ENCODE data around the gene ATP2B3. TPM values are rescaled to one million over a fixed set of nuclear protein-coding genes. Genes with fewer than 3 reads are reported as not detected.

ATP2B3 gene
- total RNA-seq, 2 donors from 2014 or later = not detected

- DNase-seq (peak in 1 of 4 donors; percentile 3), ATAC-seq (no peak)
- WGBS, 2 donors = 72% methylated on average over 5 of the region's 9 CpGs; no CpG with 5 or more reads in 1 of the 2 donors
- intact Hi-C loops (cut with DNase I) = loop anchor here (10.0 kb wide), 1 partner anchor 95 kb away; no protein-coding TSS in a partner anchor
- Histone ChIP-seq H3K9me3 (no peaks in the 10 kb centered on the region), H3K27ac (no peak overlapping the region), H3K27me3 (no peaks in the 10 kb centered on the region), H3K4me1 (no peaks in the 10 kb centered on the region), H3K4me3 (no peak overlapping the region), H3K36me3 (replicated peaks in 1 of 2; ENCODE audit: insufficient read depth in 1 of 2, low read depth in 2 of 2) (no peaks in the 10 kb centered on the region)
- no peak for TF ChIP-seq CTCF (IDR thresholded peaks at IDR 0.05)
Observed at GRCh38 chrX:153560000-153560399, 42.6 kb downstream of the ATP2B3 start.

GRCh38 chrX:153560466-153560865 is 43.0 kb downstream of the ATP2B3 start:
- Histone ChIP-seq H3K9me3 (no peaks in the 10 kb centered on the region), H3K36me3 (replicated peaks in 1 of 2; ENCODE audit: insufficient read depth in 1 of 2, low read depth in 2 of 2) (no peaks in the 10 kb centered on the region), H3K27me3 (no peaks in the 10 kb centered on the region), H3K4me3 (no peak overlapping the region), H3K4me1 (no peaks in the 10 kb centered on the region), H3K27ac (no peak overlapping the region)
- no peak for TF ChIP-seq POLR2A (IDR thresholded peaks at IDR 0.05)
- TF ChIP-seq CTCF (IDR thresholded peaks at IDR 0.05) = no peak
- DNase-seq (no peak), ATAC-seq (no peak)
- intact Hi-C loops (cut with DNase I) = no loop called here
- WGBS, 2 donors = 83 to 92% methylated on average over 4 to 20 of the region's 22 CpGs

- Histone ChIP-seq H3K27me3 (no peaks in the 10 kb centered on the region), H3K9me3 (no peaks in the 10 kb centered on the region), H3K27ac (no peak overlapping the region), H3K36me3 (replicated peaks in 1 of 2; ENCODE audit: insufficient read depth in 1 of 2, low read depth in 2 of 2) (no peaks in the 10 kb centered on the region), H3K4me1 (no peaks in the 10 kb centered on the region), H3K4me3 (no peak overlapping the region)
- intact Hi-C loops (cut with DNase I) = no loop called here
- no peak for TF ChIP-seq CTCF (IDR thresholded peaks at IDR 0.05)
- no peak for TF ChIP-seq POLR2A (IDR thresholded peaks at IDR 0.05)
- DNase-seq (no peak), ATAC-seq (no peak)
- WGBS, 2 donors = 88 to 100% methylated on average over 2 to 5 of the region's 7 CpGs
Observed at GRCh38 chrX:153561337-153561736, 43.9 kb downstream of the ATP2B3 start.

GRCh38 chrX:153562546-153562945 is 45.1 kb downstream of the ATP2B3 start:
- DNase-seq = no peak
- intact Hi-C loops (cut with DNase I) = no loop called here
- no peak for ATAC-seq
- no peak overlapping the region for H3K27ac ChIP-seq
- 96 to 100% methylated on average over 1 to 9 of the region's 9 CpGs for WGBS, 2 donors
- TF ChIP-seq POLR2A (IDR thresholded peaks at IDR 0.05) = no peak
- H3K9me3 ChIP-seq = no peaks in the 10 kb centered on the region
- H3K4me1 ChIP-seq = no peaks in the 10 kb centered on the region
- H3K36me3 ChIP-seq (replicated peaks in 1 of 2; ENCODE audit: insufficient read depth in 1 of 2, low read depth in 2 of 2) = no peaks in the 10 kb centered on the region
- H3K27me3 ChIP-seq = no peaks in the 10 kb centered on the region
- H3K4me3 ChIP-seq = no peak overlapping the region

GRCh38 chrX:153564047-153564606 is 46.7 kb downstream of the ATP2B3 start:
- H3K4me1 ChIP-seq = no peaks in the 10 kb centered on the region
- no peaks in the 10 kb centered on the region for H3K9me3 ChIP-seq
- TF ChIP-seq CTCF (IDR thresholded peaks at IDR 0.05) = no peak
- no peak for TF ChIP-seq POLR2A (IDR thresholded peaks at IDR 0.05)
- WGBS, 2 donors = 70 to 74% methylated on average over 2 to 7 of the region's 14 CpGs
- DNase-seq = peak in 3 of 4 donors; percentile 32 to 39 (median 36)
- ATAC-seq = no peak
- no peak overlapping the region for H3K27ac ChIP-seq
- no peaks in the 10 kb centered on the region for H3K36me3 ChIP-seq (replicated peaks in 1 of 2; ENCODE audit: insufficient read depth in 1 of 2, low read depth in 2 of 2)
- intact Hi-C loops (cut with DNase I) = no loop called here
- no peaks in the 10 kb centered on the region for H3K27me3 ChIP-seq
- H3K4me3 ChIP-seq = no peak overlapping the region
